ENCODE data around the gene HAUS1.
"Not testable (repeated sequence)": the region's sequence is repeated elsewhere in the genome, so short reads cannot be mapped to it uniquely, and the experiment has no call there.

DNA sequence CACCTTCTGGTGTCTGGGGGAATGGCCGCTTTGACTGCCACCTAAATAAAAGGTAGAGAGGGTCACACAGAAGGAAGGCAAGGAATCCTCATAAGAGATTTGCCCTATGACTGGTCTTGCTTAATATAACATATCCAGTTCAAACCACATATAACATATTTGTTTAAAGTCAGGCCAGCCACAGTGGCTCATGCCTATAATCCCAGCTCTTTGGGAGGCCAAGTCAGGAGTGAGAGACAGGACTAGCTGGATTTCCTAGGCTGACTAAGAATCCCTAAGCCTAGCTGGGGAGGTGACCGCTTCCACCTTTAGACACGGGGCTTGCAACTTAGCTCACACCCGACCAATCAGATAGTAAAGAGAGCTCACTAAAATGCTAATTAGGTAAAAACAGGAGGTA lies 60.3 kb downstream of the HAUS1 start:
- TF ChIP-seq, protein P1, sequence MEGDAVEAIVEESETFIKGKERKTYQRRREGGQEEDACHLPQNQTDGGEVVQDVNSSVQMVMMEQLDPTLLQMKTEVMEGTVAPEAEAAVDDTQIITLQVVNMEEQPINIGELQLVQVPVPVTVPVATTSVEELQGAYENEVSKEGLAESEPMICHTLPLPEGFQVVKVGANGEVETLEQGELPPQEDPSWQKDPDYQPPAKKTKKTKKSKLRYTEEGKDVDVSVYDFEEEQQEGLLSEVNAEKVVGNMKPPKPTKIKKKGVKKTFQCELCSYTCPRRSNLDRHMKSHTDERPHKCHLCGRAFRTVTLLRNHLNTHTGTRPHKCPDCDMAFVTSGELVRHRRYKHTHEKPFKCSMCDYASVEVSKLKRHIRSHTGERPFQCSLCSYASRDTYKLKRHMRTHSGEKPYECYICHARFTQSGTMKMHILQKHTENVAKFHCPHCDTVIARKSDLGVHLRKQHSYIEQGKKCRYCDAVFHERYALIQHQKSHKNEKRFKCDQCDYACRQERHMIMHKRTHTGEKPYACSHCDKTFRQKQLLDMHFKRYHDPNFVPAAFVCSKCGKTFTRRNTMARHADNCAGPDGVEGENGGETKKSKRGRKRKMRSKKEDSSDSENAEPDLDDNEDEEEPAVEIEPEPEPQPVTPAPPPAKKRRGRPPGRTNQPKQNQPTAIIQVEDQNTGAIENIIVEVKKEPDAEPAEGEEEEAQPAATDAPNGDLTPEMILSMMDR (IDR thresholded peaks at IDR 0.05) = not testable (repeated sequence)
- TF ChIP-seq ZFX (IDR thresholded peaks at IDR 0.05; ENCODE audit: borderline replicate concordance) = not testable (repeated sequence)
